CD4-positive, alpha-beta T cell treated with Interleukin-10 for 1 hour (primary cell): ENCODE measurements around the gene DUSP15.

Source experiments
- DNase-seq: peaks from one replicate; pipeline ENCODE4 v3.0.0-alpha.2; 2020

Gene DUSP15

DNA sequence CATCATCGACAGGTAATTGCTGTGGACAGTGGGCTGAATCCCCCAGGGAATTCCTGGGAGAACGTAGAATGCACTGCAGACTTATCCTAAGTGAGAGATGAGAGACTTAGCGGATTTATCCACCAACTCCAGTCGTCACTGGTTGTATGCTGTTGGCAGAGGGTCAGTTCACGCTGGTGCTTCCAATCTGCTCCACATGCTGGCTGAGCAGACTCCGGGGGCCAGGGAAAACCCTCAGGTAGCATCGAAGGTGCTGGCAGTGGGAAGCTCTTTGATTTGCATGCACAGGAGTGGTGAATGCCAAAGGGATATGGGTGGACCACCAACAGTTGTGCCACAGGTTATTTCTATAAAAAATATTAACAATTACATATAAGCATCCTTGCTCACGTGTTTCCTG lies 20.3 kb upstream of the DUSP15 start:
- no peak for DNase-seq

DNA sequence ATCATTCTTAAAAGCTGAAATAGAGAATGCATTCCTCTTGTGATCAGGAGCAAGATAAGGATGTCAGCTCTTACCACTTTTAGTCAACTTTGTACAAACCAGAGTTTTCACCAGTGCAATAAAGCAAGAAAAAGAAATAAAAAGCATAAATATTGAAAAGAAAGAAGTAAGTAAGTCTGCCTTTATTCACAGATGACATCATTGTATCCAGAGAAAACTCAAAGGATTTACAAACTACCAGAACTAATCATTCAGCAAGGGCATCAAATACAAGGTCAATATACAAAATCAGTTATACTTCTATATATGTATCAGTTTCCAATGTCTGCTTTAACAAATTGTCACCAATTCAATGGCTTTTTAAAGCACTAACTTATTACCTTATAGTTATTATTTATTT lies 13.5 kb upstream of the DUSP15 start:
- DNase-seq = no peak

DNA sequence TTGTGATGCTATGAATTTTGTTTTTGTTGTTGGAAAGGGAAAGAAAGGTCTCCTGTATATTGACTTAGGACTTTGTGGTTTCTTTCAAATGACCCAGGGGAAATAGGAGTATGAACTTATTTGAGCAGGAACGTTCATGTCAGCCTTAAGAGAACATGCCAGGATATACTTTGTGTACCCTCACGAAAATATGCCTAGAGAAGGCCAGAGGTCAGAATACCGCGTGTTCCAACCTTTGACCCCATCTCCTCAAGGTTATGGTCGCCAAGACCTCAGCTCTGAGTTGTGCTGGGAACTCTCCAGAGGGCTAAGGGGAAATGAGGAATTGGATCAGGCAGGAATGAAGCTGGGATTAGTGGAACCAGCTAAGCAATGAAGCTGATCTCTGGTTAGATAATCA lies 11.6 kb upstream of the DUSP15 start:
- no peak for DNase-seq

DNA sequence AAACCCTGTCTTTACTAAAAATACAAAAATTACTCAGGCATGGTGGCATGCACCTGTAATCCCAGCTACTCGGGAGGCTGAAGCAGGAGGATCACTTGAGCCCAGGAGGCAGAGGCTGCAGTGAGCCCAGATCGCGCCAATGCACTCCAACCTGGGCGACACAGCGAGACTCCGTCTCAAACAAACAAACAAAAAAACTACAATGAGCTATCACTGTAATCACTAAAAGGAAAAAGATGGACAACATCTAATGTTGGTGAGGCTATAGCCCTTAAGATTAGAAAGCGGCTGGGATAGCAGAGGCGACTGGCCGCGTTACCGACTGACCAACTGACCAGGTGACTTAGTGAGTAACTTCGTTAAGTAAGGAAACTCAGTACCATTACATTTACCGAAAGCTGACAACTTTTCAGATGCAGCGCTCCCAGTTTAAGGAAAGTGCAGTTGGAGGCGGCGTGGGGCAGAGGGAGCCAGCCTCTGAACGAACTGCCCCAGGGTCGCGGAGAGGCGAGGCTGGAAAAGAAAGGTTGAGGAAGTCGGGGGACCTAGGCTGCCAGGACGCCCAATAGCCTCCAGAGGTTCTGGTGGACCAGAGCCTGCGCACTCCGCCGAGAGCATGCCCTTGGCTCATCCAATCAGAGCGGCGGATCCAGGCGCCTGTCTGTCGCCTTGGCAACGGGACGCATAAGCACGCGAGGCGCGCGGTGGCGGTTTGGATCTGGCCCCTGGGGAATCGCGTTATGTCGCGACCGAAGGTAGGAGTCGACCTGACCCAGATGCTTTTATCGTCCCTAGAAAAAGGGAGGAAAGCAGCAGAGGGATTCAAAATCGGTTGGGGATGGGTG lies 9.0 kb upstream of the DUSP15 start:
- peak; percentile 84 for DNase-seq

DNA sequence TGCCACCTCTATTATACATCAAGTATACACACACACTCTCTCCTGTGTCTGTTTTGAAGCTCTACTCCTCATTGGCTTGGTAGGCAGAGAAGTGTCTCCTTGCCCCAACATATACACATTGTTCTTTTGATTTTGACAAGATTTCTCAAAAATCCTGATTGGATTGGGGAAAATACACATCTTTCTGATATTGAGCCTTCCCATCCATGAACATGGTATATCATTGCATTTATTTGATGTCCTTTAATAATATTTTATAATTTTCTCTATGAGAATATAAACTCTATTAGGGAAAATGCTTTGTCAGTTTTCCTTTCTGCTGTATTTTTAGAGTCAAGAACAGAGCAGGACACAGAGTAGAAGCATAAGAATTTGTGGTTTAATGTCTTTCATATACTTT lies 7.4 kb upstream of the DUSP15 start:
- DNase-seq = no peak

DNA sequence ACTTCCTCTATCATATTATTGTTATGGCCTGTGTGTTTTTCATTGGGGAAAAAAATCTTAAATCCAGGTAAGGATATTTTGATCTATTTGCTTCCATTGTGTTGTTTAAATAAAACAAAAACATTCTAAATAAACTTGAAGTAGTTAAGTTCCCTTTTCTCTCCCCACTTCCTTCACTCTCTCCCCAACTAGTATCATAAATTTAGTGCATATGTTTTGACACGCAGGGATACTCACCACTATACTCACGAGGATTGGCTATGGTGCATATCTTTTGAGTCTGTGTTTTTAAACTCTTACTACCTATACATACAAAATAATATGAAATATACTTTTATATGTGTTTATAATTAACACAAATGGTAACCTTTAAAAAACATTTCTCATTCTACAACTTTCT lies 5.3 kb upstream of the DUSP15 start:
- DNase-seq = no peak

DNA sequence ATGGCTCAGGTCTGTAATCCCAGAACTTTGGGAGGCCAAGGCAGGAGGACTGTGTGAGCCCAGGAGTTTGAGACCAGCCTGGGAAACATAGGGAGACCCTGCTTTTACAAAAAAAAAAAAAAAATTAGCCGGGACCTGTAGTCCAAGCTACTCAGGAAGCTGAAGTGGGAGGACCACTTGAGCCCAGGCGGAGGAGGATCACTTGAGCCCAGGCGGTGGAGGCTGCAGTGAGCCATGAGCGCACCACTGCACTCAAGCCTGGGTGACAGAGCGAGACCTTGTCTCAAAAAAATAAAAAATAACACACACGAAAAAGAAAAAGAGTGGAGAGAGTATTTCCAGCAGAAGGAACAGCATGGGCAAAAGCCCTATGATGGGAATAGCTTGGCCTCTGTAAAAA lies 2.1 kb upstream of the DUSP15 start:
- DNase-seq = no peak

DNA sequence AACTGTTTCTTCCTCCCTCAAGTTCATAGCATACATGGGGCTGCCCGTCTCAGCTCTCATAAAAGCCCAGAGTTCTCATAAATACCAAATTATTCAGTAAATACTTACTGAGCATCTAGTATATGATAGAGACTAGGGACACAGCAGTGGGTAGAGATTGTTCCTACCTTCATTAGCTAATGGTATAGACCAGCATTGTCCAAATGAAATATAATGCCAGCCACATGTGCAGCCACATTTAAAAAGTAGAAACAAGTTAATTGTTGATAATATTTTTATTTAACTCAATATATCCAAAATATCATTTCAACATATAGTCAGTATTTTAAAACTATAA lies 1.3 kb upstream of the DUSP15 start:
- no peak for DNase-seq

DNA sequence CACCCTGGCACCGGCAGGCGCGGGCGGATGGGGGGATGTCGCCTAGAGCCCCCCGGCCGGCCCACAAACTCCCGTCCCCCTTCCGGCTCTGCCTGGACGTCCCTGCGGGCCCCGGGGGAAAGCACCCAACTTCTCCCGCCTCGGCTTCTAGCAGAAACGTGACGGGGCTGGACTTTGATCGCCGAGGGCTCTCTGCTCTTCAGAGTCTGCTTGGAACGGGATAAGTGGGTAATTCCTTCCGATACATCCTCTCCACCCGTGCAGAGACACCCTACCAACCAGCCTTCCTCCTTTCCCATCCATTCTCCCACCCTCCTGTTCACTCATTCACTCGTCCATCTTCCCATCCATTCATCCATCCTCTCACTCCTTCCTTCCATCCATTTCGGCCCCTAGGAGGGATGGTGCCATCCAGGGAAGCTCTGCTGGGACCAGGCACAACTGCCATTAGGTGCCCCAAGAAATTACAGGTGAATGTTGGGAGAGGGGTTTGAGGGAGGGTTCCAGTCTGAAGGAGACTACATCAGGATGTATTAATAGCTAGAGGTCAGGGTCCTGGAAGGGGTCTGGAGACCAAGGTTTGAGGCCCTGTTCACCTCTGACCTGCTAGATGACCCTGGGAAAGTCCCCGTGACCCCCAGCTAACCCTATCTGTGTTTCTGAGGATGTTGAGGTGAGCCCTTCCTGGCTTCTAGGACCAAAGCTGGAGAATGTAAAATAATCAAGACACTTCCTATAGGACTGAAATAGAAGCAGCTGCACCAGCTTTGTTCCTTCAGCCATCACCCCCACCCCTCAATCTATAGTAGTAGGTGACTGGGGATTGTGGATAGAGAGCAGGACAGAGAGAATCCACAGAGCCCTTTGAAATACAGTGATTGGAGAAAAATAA lies 645 bp upstream of the DUSP15 start:
- no peak for DNase-seq

DNA sequence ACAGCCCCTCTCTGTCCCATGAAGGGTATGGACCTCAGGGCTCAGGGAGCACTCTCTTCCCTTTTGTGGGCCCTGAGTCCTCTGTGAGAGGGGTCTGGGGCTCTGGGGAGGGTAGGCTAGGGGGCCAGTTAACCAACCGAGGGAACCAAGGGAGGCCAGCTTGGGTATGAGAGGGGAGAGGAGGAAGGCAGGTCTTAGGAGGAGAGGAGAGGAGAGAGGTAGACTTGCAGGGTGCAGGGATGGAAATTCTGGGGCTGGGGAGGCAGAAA lies 720 bp downstream of the DUSP15 start:
- no peak for DNase-seq

DNA sequence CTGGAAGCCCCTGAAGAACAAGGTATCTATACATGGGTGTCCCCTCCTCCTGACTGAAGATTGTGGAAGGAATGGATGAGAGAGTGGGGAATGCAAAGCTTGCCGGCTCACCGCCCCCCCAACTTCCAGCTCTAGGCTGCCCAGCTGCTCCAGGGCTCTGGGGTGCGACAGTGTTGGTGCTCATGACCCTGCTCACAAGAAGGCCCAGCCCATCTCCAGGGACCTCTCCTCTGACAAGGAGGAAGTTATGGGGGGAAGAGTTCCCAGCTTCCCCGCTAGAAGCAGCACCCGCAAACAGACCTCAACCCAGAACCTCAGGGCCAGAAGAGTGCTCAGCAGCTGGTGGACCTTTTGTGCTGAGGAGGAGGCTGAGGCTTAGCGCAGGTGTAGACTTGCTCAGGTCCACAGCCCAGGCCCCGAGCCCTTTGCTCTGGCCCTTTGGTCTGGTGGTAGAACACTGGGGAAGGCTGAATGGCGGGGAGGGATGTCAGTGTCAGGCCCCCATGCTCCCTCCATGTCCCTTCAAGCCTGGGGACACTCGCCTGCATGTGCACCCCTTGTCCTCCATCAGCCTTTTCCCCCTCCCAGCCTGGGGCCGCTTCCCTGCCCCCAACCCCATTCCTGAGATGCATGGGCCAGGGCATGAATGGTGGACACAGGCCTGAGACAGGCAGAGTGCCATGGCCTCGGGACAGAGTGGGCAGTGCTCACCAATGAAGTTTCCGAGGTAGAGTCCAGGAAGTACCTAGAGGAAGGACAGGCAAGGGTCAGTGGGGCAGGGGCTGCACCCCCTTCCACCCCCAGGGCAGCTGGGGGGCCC lies 1.3 kb downstream of the DUSP15 start:
- no peak for DNase-seq

DNA sequence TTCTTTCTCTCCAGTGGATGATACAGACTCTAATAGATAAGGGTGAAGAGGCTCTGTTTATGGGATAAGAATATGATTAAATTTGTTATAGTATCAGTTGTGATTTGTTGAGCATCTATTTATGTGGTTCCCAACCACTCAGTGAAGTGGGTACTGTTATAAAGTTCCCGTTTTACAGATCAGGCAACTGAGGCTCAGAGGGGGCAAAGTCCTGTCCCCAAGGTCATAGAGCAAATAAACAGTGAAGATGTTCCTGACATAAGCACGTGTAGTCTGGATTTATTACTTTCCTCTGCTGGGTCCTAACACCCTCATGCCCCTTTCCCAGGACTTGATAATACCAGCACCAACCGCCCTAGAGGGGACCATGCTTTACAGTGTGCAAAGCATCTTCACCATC lies 4.1 kb downstream of the DUSP15 start:
- DNase-seq = no peak

DNA sequence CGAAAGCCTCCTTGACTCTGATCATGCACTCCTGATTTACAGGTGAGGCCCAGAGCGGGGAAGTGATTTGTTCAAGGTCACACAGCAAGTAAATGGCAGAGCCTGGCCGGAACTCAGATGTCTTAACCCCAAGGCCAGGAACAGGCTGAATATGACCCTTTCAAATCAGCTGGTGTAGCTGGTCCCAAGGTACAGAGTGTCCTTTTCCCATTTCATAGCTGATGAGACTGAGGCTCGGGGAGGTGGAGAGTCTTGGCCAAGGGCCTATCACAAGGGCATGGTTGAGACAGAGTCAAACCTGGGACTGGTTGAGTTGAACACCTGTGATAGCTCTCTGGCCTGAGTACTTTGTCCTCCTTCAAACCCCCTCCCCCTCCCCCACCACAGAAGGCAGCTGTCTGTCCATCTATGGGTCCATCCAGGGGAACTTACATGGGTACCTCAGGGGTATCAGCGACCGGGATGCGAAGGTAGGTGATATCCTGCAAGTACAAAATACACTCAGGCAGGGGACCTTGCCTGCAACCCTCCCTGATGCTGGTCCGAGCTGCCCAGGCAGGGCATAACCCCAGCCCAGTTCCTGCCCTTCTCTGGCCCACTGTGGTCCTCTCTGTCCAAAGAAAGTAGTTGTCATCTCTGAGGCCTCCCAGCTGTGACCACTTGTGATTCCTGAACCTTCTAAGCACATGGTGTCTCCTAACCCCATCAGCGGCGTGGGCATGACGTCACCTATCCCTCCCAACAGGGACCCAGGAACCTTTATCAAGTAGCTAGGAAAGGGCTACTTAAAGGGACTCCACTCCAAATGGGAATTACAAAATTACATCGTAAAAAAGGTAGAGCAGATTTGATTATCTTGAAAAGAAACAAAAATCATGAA lies 5.6 kb downstream of the DUSP15 start:
- DNase-seq = no peak

DNA sequence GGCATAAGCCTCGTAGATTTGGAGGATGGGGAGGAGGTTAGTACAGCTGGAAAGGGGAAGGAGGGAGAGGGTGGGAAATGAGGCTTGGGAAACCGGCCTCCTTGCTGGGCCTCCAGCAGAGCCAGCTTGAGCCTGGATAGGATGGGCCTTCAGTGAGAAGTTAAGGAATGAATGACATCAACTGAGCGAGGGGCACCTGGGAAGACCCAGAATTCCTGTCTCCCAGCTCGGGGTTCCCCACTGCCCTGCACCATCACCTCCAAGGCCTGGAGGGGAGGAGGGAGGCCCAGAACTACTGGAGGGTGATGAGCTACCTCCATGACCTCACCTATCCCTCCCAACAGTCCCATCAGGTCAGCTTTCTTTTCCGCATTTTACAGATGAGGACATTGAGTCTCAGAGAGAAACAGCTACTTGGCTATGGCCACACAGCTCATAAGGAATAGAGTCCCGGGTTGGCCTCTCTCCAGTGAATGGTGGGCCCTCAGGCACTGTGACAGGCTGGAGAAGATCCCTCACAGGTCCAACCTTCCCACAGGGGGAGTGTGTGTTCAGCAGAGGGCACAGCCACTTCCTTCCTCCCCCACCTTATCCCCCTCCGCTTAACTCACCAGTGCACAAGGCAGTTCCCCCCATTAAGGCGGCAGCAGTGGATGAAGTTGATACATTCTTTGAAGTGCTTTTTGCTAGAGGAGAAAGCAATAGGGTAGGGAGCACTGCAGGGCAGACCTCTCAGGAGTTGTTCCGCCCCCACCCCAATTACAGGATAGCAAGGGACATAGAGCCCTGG lies 6.8 kb downstream of the DUSP15 start:
- DNase-seq = no peak

DNA sequence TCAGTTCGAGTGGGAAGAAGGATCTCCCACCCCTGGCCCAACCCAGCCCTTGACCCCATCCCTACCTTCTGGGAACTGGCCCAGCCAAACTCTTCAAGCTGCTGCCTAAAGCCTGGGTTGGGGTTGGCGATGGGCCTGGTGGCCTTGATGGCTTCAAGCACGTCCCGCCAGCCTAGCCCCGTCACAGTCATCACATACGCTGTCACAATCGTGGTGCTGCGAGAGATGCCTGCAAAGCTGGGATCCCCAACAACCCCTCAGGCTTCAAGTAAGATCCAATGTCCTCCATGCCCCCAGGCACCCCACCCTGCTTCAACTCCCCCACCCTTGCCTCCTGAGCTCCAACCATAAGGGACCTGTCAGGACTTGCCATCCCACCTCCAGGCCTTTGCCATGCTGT lies 7.8 kb downstream of the DUSP15 start:
- no peak for DNase-seq

DNA sequence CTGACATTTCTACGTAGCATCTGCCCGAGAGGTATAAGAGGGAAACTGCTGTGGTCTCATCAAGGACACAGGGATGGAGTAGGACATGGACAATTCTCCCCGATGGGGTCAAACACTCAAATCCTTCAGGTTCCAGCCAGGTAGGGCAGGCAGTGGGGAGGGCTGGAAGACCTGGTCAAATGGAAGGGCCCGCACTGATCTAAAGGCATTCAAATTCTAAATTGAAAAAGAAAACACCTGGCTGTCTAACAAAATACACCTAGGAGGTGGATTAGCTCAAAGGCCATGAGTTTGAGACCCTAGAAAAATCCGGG lies 8.2 kb downstream of the DUSP15 start:
- no peak for DNase-seq

DNA sequence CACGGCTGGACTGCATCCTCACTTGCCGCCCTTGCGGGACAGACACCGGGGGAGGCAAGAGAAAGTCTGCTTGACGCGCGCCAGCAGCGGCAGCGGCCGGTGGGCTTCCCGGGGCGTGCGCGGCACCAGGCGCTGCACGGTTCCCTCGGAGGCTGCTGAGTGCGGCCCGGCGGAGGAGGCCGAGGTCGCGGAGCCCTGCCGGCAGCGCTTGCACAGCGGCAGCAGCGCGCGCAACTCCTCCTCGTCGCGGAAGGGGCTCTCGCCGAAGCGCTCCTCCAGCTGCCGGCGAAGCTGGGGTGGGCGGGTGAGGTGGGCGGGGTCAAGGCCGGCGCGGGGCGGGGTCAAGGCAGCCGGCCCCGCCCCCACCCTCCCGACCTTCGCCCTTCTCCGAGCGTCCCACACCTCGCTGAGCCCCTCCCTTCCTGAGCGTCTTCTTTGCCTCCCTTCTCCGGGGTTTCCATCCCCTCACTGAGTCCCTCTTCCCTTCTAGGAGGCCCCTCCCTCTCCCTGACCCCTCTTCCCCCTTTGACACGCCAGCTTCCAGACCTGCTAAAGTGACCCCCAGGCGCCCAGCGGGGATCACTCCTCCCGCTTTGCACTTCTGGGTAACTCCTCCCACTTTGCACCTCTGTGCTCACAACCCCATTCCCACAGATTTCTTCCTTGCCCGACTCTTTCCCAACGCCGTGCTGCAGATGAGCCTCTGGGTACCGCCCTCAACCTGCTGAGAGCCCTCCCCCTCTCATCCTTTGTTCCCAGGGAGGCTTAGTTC lies 8.8 kb downstream of the DUSP15 start:
- DNase-seq = peak; percentile 76

DNA sequence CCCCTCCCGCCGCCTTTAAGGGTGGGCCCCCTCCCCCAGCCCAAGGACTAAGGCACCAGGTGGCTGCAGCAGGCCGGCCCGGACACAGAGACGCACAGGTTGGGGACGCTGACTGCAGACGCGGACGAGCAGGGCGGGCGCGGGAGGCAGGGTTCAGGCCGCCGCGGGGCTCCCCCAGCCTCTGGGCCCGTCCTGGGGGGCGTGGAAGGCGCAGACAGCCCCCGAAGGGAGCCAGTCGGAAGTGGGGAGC lies 9.3 kb downstream of the DUSP15 start:
- no peak for DNase-seq

DNA sequence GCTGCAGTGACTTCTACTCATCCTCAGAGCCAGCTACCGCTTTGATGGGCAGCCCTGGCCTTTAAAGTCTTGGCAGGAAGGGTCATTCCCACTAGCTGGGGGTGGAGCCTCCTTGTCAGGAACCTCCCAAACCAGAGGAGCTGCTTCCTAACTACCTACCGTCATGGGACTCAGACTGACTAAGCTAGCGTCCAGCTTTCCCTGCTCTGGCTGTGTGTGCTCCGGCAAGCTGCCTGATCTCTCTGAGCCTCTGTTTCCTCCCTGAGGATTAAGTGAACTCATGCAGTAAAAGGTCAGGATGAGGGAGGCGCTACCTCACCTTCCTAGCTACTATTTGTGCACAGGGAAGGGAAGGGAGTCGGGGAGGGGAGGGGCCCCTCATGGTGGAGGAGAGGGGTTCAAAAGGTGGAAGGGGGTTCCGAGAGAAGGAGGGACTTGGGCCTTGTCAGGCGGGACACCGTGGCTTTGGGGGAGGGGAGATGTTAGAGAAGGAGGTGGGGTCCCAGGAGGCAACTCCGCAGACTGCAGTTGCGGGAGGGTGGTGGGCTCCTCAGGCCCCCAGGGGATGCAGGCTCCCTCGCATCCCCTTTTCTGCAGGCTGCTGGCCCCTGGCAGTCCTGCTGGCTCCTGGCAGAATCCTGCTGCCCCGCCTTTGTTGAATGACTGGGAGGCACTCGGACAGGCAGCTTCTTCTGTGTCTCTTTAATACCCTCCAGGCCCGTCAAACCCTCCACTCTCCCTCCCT lies 9.8 kb downstream of the DUSP15 start:
- DNase-seq = no peak

DNA sequence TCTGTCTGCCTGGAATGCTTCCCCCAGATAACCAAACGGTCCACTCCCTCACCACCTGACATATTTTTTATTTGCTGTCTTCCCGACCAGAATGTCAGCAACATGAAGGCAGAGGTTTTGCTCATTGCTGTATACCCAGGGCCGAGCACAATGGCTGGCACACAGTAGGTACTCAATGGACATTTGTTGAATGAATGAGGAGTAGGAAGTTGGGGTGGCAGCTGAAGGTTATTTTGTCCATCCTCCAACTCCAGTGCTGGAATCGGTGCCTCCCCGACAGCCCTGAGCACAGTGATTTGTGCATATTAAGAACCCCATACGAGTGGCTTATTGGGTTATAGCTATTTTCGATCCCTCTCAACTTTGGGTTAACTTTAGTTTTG lies 10.3 kb downstream of the DUSP15 start:
- no peak for DNase-seq
